Testis (tissue), 2 donors: ENCODE results near the gene CFAP77.

Experiments used
- POLR2A ChIP-seq: fragments of 450-650 bp; IDR thresholded peaks from one replicate; pipeline ENCODE4 v1.6.1; 2017; ENCODE audit warnings: antibody characterized with exemption, mild to moderate bottlenecking, moderate library complexity
- TF ChIP-seq, protein P1 (sequence below), 3 experiments: fragments of 450-650 bp in 2 of 3; fragments of 200-600 bp in 1 of 3; sonication (generic) in 1 of 3; IDR thresholded peaks; one replicate each; pipeline ENCODE4 v1.5.1; 2016 to 2019; ENCODE audit warnings: antibody characterized with exemption in 3 of 3, mild to moderate bottlenecking in 2 of 3, moderate library complexity in 1 of 3

DNA sequence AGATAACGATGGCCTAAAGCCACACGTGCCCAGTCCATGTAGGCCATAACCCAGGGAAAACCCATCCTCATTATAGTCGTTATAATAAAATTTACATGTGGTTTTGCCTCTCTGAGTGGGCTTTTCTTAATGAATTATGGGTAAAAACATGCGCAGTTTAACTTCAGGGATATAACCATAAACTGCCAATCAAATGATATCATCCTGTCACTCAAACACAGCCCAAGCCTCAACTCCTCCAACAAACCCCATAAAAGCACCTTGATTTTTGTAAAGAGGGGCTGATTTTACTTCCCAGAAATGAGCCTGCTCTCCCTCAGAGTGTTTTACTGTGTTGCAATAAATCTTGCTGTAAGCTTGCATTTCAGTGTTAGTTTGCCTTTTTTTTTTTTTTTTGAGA is 39.4 kb upstream of the CFAP77 start:
- TF ChIP-seq, protein P1, sequence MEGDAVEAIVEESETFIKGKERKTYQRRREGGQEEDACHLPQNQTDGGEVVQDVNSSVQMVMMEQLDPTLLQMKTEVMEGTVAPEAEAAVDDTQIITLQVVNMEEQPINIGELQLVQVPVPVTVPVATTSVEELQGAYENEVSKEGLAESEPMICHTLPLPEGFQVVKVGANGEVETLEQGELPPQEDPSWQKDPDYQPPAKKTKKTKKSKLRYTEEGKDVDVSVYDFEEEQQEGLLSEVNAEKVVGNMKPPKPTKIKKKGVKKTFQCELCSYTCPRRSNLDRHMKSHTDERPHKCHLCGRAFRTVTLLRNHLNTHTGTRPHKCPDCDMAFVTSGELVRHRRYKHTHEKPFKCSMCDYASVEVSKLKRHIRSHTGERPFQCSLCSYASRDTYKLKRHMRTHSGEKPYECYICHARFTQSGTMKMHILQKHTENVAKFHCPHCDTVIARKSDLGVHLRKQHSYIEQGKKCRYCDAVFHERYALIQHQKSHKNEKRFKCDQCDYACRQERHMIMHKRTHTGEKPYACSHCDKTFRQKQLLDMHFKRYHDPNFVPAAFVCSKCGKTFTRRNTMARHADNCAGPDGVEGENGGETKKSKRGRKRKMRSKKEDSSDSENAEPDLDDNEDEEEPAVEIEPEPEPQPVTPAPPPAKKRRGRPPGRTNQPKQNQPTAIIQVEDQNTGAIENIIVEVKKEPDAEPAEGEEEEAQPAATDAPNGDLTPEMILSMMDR (IDR thresholded peaks at IDR 0.05) = no peak
- no peak for TF ChIP-seq POLR2A
